ENCODE data around the gene GRID2IP. TPM values are rescaled to one million over a fixed set of nuclear protein-coding genes. Genes with fewer than 3 reads are reported as not detected.
"Not testable (repeated sequence)": the region's sequence is repeated elsewhere in the genome, so short reads cannot be mapped to it uniquely, and the experiment has no call there.

GRID2IP gene
- total and polyA plus RNA-seq, 5 donors from 2014 or later, result 0.10 to 0.15 TPM; not detected in 3

- peaks cover 36% of the 10 kb centered on the region for H3K36me3 Mint-ChIP-seq
- peak overlapping the region; percentile 73 to 91 (median 84) for H3K4me3 Mint-ChIP-seq
- Histone ChIP-seq H3K4me3 (ENCODE audit: low read depth, low read length) (no peak overlapping the region), H3K4me1 (ENCODE audit: control insufficient read depth, insufficient read depth, low read length, poor library complexity, severe bottlenecking) (peaks cover 8% of the 10 kb centered on the region), H3K36me3 (ENCODE audit: control insufficient read depth, insufficient read depth, low read length) (peaks cover 33% of the 10 kb centered on the region), H3K9me3 (ENCODE audit: control insufficient read depth in 2 of 2, low read length in 2 of 2) (no peaks in the 10 kb centered on the region), H3K27me3 (ENCODE audit: control insufficient read depth, insufficient read depth, low read length) (no peaks in the 10 kb centered on the region), H3K27ac (ENCODE audit: insufficient read depth, low read length, poor library complexity, severe bottlenecking) (no peak overlapping the region)
- peaks cover 3% of the 10 kb centered on the region for H3K27me3 Mint-ChIP-seq
- no peaks in the 10 kb centered on the region for H3K9me3 Mint-ChIP-seq
- ATAC-seq (ENCODE audit: low read depth in 2 of 2), result no peak
- peaks cover 7 to 25% (median 13%) of the 10 kb centered on the region in 4 donors for H3K4me1 Mint-ChIP-seq
- DNase-seq, result no peak
- H3K27ac Mint-ChIP-seq, result peak overlapping the region in 1 of 3 donors; percentile 46
These were observed 28.2 kb upstream of the GRID2IP start for GRCh38 chr7:6579446-6579845.

- H3K27me3 ChIP-seq (ENCODE audit: control insufficient read depth, insufficient read depth, low read length), result no peaks in the 10 kb centered on the region
- H3K27ac Mint-ChIP-seq, result peak overlapping the region; percentile 79 to 94 (median 85)
- ATAC-seq (ENCODE audit: low read depth in 2 of 2), result no peak
- H3K36me3 Mint-ChIP-seq, result peaks cover 29% of the 10 kb centered on the region
- no peak for DNase-seq
- H3K9me3 ChIP-seq (ENCODE audit: control insufficient read depth in 2 of 2, low read length in 2 of 2), result no peaks in the 10 kb centered on the region
- peaks cover 8% of the 10 kb centered on the region for H3K4me1 ChIP-seq (ENCODE audit: control insufficient read depth, insufficient read depth, low read length, poor library complexity, severe bottlenecking)
- peak overlapping the region; percentile 73 to 91 (median 90) for H3K4me3 Mint-ChIP-seq
- H3K4me3 ChIP-seq (ENCODE audit: low read depth, low read length), result no peak overlapping the region
- peaks cover 7 to 25% (median 13%) of the 10 kb centered on the region in 4 donors for H3K4me1 Mint-ChIP-seq
- no peaks in the 10 kb centered on the region for H3K9me3 Mint-ChIP-seq
- peak overlapping the region; percentile 90 for H3K27ac ChIP-seq (ENCODE audit: insufficient read depth, low read length, poor library complexity, severe bottlenecking)
- H3K27me3 Mint-ChIP-seq, result peaks cover 4% of the 10 kb centered on the region
- H3K36me3 ChIP-seq (ENCODE audit: control insufficient read depth, insufficient read depth, low read length), result peaks cover 24% of the 10 kb centered on the region
These were observed 27.1 kb upstream of the GRID2IP start for GRCh38 chr7:6578114-6579084.

GRCh38 chr7:6577369-6578113 is 26.3 kb upstream of the GRID2IP start, which contains the start of gene ZDHHC4:
ZDHHC4 (plus strand) TSS chr7:6577454; CDS start chr7:6580562, 3,108 bp downstream.
- ATAC-seq (ENCODE audit: low read depth in 2 of 2) (peak; percentile 95 to 96), DNase-seq (peak; percentile 77 to 93 (median 84))
- H3K9me3 ChIP-seq (ENCODE audit: control insufficient read depth in 2 of 2, low read length in 2 of 2), result no peaks in the 10 kb centered on the region
- Mint-ChIP-seq H3K9me3 (no peaks in the 10 kb centered on the region), H3K27ac (peak within 1 kb of the TSS; percentile 90 to 94 (median 94)), H3K27me3 (peaks cover 4% of the 10 kb centered on the region), H3K36me3 (peaks cover 25% of the 10 kb centered on the region), H3K4me3 (peak within 1 kb of the TSS; percentile 90 to 96 (median 91)), H3K4me1 (peaks cover 7 to 25% (median 13%) of the 10 kb centered on the region in 4 donors)
- H3K4me3 ChIP-seq (ENCODE audit: low read depth, low read length), result peak within 1 kb of the TSS; percentile 66
- H3K27ac ChIP-seq (ENCODE audit: insufficient read depth, low read length, poor library complexity, severe bottlenecking), result peak within 1 kb of the TSS; percentile 90
- H3K4me1 ChIP-seq (ENCODE audit: control insufficient read depth, insufficient read depth, low read length, poor library complexity, severe bottlenecking), result peaks cover 8% of the 10 kb centered on the region
- no peaks in the 10 kb centered on the region for H3K27me3 ChIP-seq (ENCODE audit: control insufficient read depth, insufficient read depth, low read length)
- H3K36me3 ChIP-seq (ENCODE audit: control insufficient read depth, insufficient read depth, low read length), result peaks cover 20% of the 10 kb centered on the region

DNA sequence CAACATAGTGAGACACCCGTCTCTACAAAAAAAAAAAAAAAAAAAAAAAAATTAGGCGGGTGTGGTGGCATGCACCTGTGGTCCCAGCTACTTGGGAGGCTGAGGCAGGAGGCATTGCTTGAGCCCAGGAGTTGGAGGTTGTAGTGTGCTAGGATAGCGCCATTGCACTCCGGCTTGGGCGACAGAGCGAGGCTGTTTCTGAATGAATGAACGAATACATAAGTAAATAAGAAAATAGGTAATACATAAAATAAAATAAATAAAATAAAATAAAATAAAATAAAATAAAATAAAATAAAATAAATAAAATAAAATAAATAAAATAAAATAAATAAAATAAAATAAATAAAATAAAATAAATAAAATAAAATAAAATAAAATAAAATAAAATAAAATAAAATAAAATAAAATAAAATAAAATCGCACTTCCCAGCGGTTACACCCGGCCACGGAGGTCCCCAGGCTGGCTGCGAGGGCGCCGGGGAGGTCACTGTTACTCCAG is 25.7 kb upstream of the GRID2IP start:
- H3K27me3 Mint-ChIP-seq; H3K9me3 Mint-ChIP-seq; H3K27me3 ChIP-seq (ENCODE audit: control insufficient read depth, insufficient read depth, low read length); H3K9me3 ChIP-seq (ENCODE audit: control insufficient read depth in 2 of 2, low read length in 2 of 2); ATAC-seq (ENCODE audit: low read depth in 2 of 2); H3K4me1 ChIP-seq (ENCODE audit: control insufficient read depth, insufficient read depth, low read length, poor library complexity, severe bottlenecking): not testable (repeated sequence)
- peaks cover 21% of the 10 kb centered on the region for H3K36me3 Mint-ChIP-seq
- peak overlapping the region; percentile 56 to 94 (median 82) for H3K27ac Mint-ChIP-seq
- H3K36me3 ChIP-seq (ENCODE audit: control insufficient read depth, insufficient read depth, low read length), result peaks cover 15% of the 10 kb centered on the region
- peak overlapping the region; percentile 90 to 96 (median 91) for H3K4me3 Mint-ChIP-seq
- peak in 2 of 3 donors; percentile 23 to 39 for DNase-seq
- peaks cover 7 to 25% (median 12%) of the 10 kb centered on the region in 4 donors for H3K4me1 Mint-ChIP-seq
- peak overlapping the region; percentile 90 for H3K27ac ChIP-seq (ENCODE audit: insufficient read depth, low read length, poor library complexity, severe bottlenecking)
- H3K4me3 ChIP-seq (ENCODE audit: low read depth, low read length), result peak overlapping the region; percentile 66

DNA sequence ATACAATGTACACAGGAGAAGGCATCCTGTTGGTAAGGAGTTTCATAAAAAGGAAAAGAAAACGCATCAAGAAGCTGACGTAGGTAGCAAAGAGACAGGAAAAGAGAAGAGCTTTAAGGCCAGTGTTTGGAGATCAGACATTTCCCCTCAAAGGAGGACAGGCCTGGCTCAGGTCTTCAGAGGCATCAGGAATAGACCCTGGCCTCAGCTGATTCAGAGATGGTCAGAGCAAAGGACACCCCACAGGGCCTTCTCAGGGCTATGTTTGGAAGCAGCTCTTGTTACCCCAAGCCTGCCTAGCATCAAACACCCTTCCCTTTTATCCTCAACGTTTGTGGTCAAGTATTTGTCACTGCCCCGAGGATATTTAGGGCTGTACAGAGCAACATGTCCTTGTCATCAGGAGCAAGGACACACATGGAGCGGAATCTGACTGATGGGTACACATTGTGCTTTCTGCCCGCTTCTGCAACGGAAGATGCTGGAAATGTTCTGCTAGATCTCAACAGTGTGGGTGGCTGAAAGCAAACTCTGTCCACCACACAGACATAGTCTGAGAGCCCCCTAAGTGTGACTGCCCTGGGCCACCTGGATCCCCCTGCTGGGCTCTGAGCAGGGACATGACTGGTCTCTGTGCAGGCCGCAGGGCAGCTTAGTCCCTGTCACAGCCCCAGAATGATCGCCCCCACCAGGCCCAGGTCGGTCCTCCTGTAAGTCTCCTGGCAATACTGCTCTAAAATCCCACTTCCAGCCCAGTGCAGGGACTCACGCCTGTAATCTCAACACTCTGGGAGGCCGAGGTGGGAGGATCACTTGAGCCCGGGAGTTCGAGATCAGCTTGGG is 25.0 kb upstream of the GRID2IP start:
- Mint-ChIP-seq H3K27ac (peak overlapping the region in 2 of 3 donors; percentile 75 to 82), H3K27me3 (peaks cover 4% of the 10 kb centered on the region), H3K36me3 (peaks cover 14% of the 10 kb centered on the region), H3K4me1 (peaks cover 4 to 21% (median 7%) of the 10 kb centered on the region in 4 donors), H3K4me3 (peak overlapping the region in 3 of 4 donors; percentile 54 to 91 (median 66)), H3K9me3 (no peaks in the 10 kb centered on the region)
- Histone ChIP-seq H3K4me3 (ENCODE audit: low read depth, low read length) (peak overlapping the region; percentile 32), H3K9me3 (ENCODE audit: control insufficient read depth in 2 of 2, low read length in 2 of 2) (no peaks in the 10 kb centered on the region), H3K27me3 (ENCODE audit: control insufficient read depth, insufficient read depth, low read length) (no peaks in the 10 kb centered on the region), H3K36me3 (ENCODE audit: control insufficient read depth, insufficient read depth, low read length) (peaks cover 9% of the 10 kb centered on the region), H3K27ac (ENCODE audit: insufficient read depth, low read length, poor library complexity, severe bottlenecking) (peak overlapping the region; percentile 90), H3K4me1 (ENCODE audit: control insufficient read depth, insufficient read depth, low read length, poor library complexity, severe bottlenecking) (peaks cover 8% of the 10 kb centered on the region)
- ATAC-seq (ENCODE audit: low read depth in 2 of 2), result no peak
- no peak for DNase-seq

GRCh38 chr7:6575281-6576023 is 24.2 kb upstream of the GRID2IP start:
- Histone ChIP-seq H3K9me3 (ENCODE audit: control insufficient read depth in 2 of 2, low read length in 2 of 2) (no peaks in the 10 kb centered on the region), H3K36me3 (ENCODE audit: control insufficient read depth, insufficient read depth, low read length) (peaks cover 2% of the 10 kb centered on the region), H3K4me1 (ENCODE audit: control insufficient read depth, insufficient read depth, low read length, poor library complexity, severe bottlenecking) (peaks cover 8% of the 10 kb centered on the region), H3K27me3 (ENCODE audit: control insufficient read depth, insufficient read depth, low read length) (no peaks in the 10 kb centered on the region), H3K4me3 (ENCODE audit: low read depth, low read length) (no peak overlapping the region), H3K27ac (ENCODE audit: insufficient read depth, low read length, poor library complexity, severe bottlenecking) (no peak overlapping the region)
- H3K4me3 Mint-ChIP-seq, result peak overlapping the region in 2 of 4 donors; percentile 44 to 91
- DNase-seq, result no peak
- peaks cover 0 to 21% (median 5%) of the 10 kb centered on the region in 4 donors for H3K4me1 Mint-ChIP-seq
- no peaks in the 10 kb centered on the region for H3K9me3 Mint-ChIP-seq
- H3K27me3 Mint-ChIP-seq, result peaks cover 4% of the 10 kb centered on the region
- peak overlapping the region in 1 of 3 donors; percentile 82 for H3K27ac Mint-ChIP-seq
- H3K36me3 Mint-ChIP-seq, result peaks cover 7% of the 10 kb centered on the region
- no peak for ATAC-seq (ENCODE audit: low read depth in 2 of 2)
